ENCODE measurements around the gene CLIP2. TPM values are rescaled to one million over a fixed set of nuclear protein-coding genes. Genes with fewer than 3 reads are reported as not detected.

The CLIP2 gene
- total and polyA plus RNA-seq, 2 of the 4 experiments (the other 2 are of a cell fraction) = 18.1 to 20.7 TPM

DNA sequence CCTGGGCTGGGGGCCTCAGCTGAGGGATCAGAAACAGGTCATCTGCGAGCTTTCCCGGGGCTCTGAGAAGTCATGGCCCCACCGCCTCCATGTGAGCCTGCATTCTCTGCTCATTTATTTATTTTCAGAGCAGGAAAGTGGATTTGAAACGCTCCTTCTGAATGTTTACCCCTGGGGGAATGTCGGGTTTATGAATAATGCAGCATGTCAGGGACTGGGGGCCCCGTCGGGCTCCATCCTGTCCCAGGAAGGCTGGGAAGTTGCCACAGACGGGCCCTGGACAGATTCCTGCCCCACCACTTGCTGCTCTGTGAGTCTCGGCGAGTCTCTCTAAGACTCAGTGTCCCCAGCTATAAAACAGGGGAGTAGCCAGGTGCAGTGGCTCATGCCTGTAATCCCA is 152.6 kb downstream of the CLIP2 start:
- ATAC-seq (ENCODE audit: low read depth) = peak; percentile 86
- WGBS, 2 experiments (ENCODE audit: extremely low coverage in 2 of 2, insufficient read length in 1 of 2) = 17% methylated on average over 2 of the region's 10 CpGs; no CpG with 5 or more reads in 1 of the 2 experiments
- in situ Hi-C loops (cut with MboI; ENCODE audit: low sequenced_read_pairs) = no loop called here

More for the DNA sequence above, 152.6 kb downstream of the CLIP2 start:
- H2BK15ac ChIP-seq (ENCODE audit: low read depth, low read length) = no peak overlapping the region
- no peak overlapping the region for H3K23ac ChIP-seq (ENCODE audit: low read depth, low read length)
- intact Hi-C loops (cut with micrococcal nuclease) (no loop called here), dilution Hi-C loops (cut with HindIII; ENCODE audit: low sequenced_read_pairs, unreplicated experiment) (no loop called here)
- peak overlapping the region; percentile 57; the same call in 1 of the 2 replicates for H3K4me2 ChIP-seq (ENCODE audit: low read depth, low read length)
- H3K4me1 ChIP-seq (ENCODE audit: control insufficient read depth, insufficient read depth, low read length) = peaks cover 5% of the 10 kb centered on the region
- peak overlapping the region; percentile 64; the same call in 1 of the 2 replicates for H2BK20ac ChIP-seq (ENCODE audit: low read depth, low read length)
- H4K8ac ChIP-seq (ENCODE audit: low read depth in 2 of 2, low read length in 2 of 2) = peak overlapping the region in 1 of 2 experiments; percentile 44; a peak in 1 of 4 replicates
- no peaks in the 10 kb centered on the region for H3K79me1 ChIP-seq (ENCODE audit: low read depth in 1 of 2, low read length in 2 of 2)
- peaks cover 7% of the 10 kb centered on the region for H3K9me3 ChIP-seq (ENCODE audit: control insufficient read depth, insufficient read depth, low read length)
- H3K9ac ChIP-seq (ENCODE audit: low read depth, low read length) = 0 out of 2 replicates have a peak overlapping the region, but pooled peaks have one; percentile 30
- no peaks in the 10 kb centered on the region for H4K20me1 ChIP-seq (ENCODE audit: insufficient read depth, low read length)
- H3K4ac ChIP-seq (ENCODE audit: low read depth, low read length) = no peak overlapping the region
- H2AK5ac ChIP-seq (ENCODE audit: low read depth, low read length) = peak overlapping the region; percentile 7; the same call in 1 of the 2 replicates
- no peak overlapping the region for H4K91ac ChIP-seq (ENCODE audit: insufficient read depth, low read depth, low read length)
- H2BK5ac ChIP-seq (ENCODE audit: low read depth, low read length, poor library complexity, severe bottlenecking) = no peak overlapping the region
- ChIA-PET CTCF (no interaction called here), POLR2A (ENCODE audit: unreplicated experiment) (no interaction called here)
- H2AFZ ChIP-seq (replicated peaks; ENCODE audit: low read length, poor library complexity) = peak overlapping the region; percentile 74
- peak overlapping the region; percentile 74; the same call in 1 of the 2 replicates for H4K5ac ChIP-seq (ENCODE audit: low read depth, low read length)
- TF ChIP-seq POLR2A (IDR thresholded peaks at IDR 0.05; ENCODE audit: low read depth, low read length) (no peak), BHLHE40 (IDR thresholded peaks at IDR 0.05; ENCODE audit: low read depth, low read length) (no peak), CEBPB (IDR thresholded peaks at IDR 0.05; ENCODE audit: low read depth, low read length) (no peak), MXI1 (IDR thresholded peaks at IDR 0.05; ENCODE audit: borderline replicate concordance, low read depth, low read length) (no peak), USF2 (IDR thresholded peaks at IDR 0.05; ENCODE audit: low read depth, low read length) (no peak), RFX5 (IDR thresholded peaks at IDR 0.05; ENCODE audit: low read depth, low read length) (no peak), RCOR1 (IDR thresholded peaks at IDR 0.05; ENCODE audit: insufficient replicate concordance, low read length) (no peak), NFE2L2 (IDR thresholded peaks at IDR 0.05; ENCODE audit: low read depth, low read length) (no peak), MAZ (IDR thresholded peaks at IDR 0.05; ENCODE audit: borderline replicate concordance, low read depth, low read length) (no peak), SMC3 (IDR thresholded peaks at IDR 0.05; ENCODE audit: low read depth, low read length) (no peak), FOS (IDR thresholded peaks at IDR 0.05; ENCODE audit: low read depth, low read length) (no peak), RAD21 (IDR thresholded peaks at IDR 0.05; ENCODE audit: low read length) (no peak)
- TF ChIP-seq, protein P1, sequence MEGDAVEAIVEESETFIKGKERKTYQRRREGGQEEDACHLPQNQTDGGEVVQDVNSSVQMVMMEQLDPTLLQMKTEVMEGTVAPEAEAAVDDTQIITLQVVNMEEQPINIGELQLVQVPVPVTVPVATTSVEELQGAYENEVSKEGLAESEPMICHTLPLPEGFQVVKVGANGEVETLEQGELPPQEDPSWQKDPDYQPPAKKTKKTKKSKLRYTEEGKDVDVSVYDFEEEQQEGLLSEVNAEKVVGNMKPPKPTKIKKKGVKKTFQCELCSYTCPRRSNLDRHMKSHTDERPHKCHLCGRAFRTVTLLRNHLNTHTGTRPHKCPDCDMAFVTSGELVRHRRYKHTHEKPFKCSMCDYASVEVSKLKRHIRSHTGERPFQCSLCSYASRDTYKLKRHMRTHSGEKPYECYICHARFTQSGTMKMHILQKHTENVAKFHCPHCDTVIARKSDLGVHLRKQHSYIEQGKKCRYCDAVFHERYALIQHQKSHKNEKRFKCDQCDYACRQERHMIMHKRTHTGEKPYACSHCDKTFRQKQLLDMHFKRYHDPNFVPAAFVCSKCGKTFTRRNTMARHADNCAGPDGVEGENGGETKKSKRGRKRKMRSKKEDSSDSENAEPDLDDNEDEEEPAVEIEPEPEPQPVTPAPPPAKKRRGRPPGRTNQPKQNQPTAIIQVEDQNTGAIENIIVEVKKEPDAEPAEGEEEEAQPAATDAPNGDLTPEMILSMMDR (conservative IDR thresholded peaks at IDR 0.05; ENCODE audit: low read depth, low read length) = no peak
- TF ChIP-seq, protein P2, sequence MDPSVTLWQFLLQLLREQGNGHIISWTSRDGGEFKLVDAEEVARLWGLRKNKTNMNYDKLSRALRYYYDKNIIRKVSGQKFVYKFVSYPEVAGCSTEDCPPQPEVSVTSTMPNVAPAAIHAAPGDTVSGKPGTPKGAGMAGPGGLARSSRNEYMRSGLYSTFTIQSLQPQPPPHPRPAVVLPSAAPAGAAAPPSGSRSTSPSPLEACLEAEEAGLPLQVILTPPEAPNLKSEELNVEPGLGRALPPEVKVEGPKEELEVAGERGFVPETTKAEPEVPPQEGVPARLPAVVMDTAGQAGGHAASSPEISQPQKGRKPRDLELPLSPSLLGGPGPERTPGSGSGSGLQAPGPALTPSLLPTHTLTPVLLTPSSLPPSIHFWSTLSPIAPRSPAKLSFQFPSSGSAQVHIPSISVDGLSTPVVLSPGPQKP (IDR thresholded peaks at IDR 0.05; ENCODE audit: borderline replicate concordance, low read depth, low read length) = no peak
- no peaks in the 10 kb centered on the region for H3K36me3 ChIP-seq (ENCODE audit: control insufficient read depth, insufficient read depth, low read length)
- H2AK9ac ChIP-seq (replicated peaks; ENCODE audit: low read depth, low read length, poor library complexity) = no peak overlapping the region
- H3K27ac ChIP-seq (ENCODE audit: insufficient read depth, low read length) = peak overlapping the region; percentile 72
- no peaks in the 10 kb centered on the region for H3K9me1 ChIP-seq (ENCODE audit: insufficient read depth, low read length)
- H3K27me3 ChIP-seq (ENCODE audit: control insufficient read depth, insufficient read depth, low read length) = no peaks in the 10 kb centered on the region
- H2BK120ac ChIP-seq (ENCODE audit: low read depth, low read length) = peak overlapping the region; percentile 36
- no peak overlapping the region for H3K56ac ChIP-seq (ENCODE audit: extremely low read depth, insufficient read depth, low read length)
- H3K4me3 ChIP-seq (ENCODE audit: insufficient read depth, low read depth, low read length) = no peak overlapping the region
- peak; percentile 15 for DNase-seq
- no TSS peak for BruUV-seq (replicated peaks)
- no peak overlapping the region for H3K14ac ChIP-seq (replicated peaks; ENCODE audit: low read depth, low read length)
- H3K18ac ChIP-seq (ENCODE audit: low read depth, low read length) = peak overlapping the region; percentile 82
